C4-2B (cell line): Measurements from ENCODE around the gene PAX3.

Source experiments
- H3K27ac ChIP-seq: fragments of 450-650 bp; 2 replicates; pipeline ENCODE4 v1.5.1; 2017
- CTCF ChIP-seq: fragments of 450-650 bp; conservative IDR thresholded peaks from 2 replicates; pipeline ENCODE4 v1.5.1; 2017; ENCODE audit warnings: mild to moderate bottlenecking
- ZFX ChIP-seq: fragments of 450-650 bp; IDR thresholded peaks from 2 replicates; pipeline ENCODE4 v1.6.1; 2017

The PAX3 gene

GRCh38 chr2:222318026-222318711 lies 19.4 kb upstream of the PAX3 start:
- TF ChIP-seq ZFX, result no peak
- peak; percentile 72 for TF ChIP-seq CTCF
- no peak overlapping the region for H3K27ac ChIP-seq

- TF ChIP-seq CTCF (peak; percentile 29), ZFX (no peak)
- H3K27ac ChIP-seq, result no peak overlapping the region
These were observed 16.8 kb upstream of the PAX3 start for GRCh38 chr2:222315443-222316121.

GRCh38 chr2:222313816-222314215 lies 15.0 kb upstream of the PAX3 start:
- H3K27ac ChIP-seq, result no peak overlapping the region
- no peak for TF ChIP-seq CTCF
- TF ChIP-seq ZFX, result no peak

GRCh38 chr2:222311978-222312738 lies 13.4 kb upstream of the PAX3 start:
- TF ChIP-seq ZFX (no peak), CTCF (no peak)
- H3K27ac ChIP-seq, result no peak overlapping the region

GRCh38 chr2:222311319-222311977 lies 12.7 kb upstream of the PAX3 start:
- H3K27ac ChIP-seq, result no peak overlapping the region
- TF ChIP-seq ZFX (no peak), CTCF (no peak)

- TF ChIP-seq CTCF (no peak), ZFX (no peak)
- H3K27ac ChIP-seq, result no peak overlapping the region
These were observed 12.0 kb upstream of the PAX3 start for GRCh38 chr2:222310747-222311318.
